Subcutaneous adipose tissue (tissue), 4 donors: ENCODE measurements around the gene C5AR2. TPM values are rescaled to one million over a fixed set of nuclear protein-coding genes. Genes with fewer than 3 reads are reported as not detected.

Source experiments
- total RNA-seq, 4 donors: library from RNA; depleted of rRNA; stranded (reverse); fragments of >200 nt; gene quantifications; one replicate each; pipeline ENCODE4 v1.1.0, GENCODE V29; 2016
- TF ChIP-seq, protein P1 (sequence below): fragments of 450-650 bp; IDR thresholded peaks from one replicate; pipeline ENCODE4 v1.5.1; 2016; ENCODE audit warnings: low read depth, mild to moderate bottlenecking, control low read depth, antibody characterized with exemption, moderate library complexity

Gene C5AR2
- total RNA-seq, 4 donors from 2014 or later, result 1.3 to 27.9 (median 8.4) TPM

DNA sequence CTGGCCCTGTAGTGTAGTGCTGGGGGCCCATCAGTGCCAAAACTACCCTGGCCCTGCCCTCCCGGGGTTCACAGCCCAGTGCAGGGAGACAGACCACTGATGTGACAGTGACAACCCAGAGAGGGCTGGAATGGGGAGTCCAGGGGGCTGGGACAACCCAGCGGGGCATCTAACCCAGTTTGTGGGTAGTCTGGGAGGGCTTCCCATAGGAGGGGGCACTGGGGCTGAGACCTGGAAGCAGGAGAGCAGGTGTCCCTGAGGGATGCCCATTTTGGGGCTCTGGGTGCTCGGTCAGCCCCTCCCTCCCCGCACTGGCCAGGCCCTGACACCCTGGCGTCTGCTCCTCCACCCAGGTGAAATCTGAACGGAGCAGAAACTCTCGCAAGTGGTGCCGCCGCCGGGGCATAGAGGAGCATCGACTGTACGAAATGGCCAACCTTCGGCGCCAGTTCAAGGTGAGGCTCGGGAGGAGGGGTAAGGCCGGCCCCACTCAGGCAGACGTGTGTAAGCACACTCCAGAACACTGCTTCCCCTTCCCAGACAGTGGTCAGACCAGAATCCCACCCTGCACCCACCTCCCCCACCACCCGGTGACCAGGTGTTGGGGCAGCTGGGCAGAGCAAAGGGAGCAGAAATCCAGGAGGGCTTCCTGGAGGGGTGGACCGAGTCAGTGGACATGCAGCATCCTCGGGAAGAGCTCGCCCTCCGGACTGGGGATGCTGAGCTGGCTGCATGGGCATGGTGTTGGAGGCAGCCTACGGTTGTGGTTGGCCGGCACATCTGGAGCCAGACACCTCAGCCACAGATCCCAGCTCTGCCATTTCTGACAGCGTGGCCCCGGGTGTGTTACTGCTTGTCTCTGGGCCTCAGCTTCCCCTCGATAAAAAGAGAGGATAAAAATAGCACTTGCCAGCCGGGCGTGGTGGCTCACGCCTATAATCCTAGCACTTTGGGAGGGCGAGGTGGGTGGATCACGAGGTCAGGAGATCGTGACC, 41.6 kb downstream of the C5AR2 start:
- TF ChIP-seq, protein P1, sequence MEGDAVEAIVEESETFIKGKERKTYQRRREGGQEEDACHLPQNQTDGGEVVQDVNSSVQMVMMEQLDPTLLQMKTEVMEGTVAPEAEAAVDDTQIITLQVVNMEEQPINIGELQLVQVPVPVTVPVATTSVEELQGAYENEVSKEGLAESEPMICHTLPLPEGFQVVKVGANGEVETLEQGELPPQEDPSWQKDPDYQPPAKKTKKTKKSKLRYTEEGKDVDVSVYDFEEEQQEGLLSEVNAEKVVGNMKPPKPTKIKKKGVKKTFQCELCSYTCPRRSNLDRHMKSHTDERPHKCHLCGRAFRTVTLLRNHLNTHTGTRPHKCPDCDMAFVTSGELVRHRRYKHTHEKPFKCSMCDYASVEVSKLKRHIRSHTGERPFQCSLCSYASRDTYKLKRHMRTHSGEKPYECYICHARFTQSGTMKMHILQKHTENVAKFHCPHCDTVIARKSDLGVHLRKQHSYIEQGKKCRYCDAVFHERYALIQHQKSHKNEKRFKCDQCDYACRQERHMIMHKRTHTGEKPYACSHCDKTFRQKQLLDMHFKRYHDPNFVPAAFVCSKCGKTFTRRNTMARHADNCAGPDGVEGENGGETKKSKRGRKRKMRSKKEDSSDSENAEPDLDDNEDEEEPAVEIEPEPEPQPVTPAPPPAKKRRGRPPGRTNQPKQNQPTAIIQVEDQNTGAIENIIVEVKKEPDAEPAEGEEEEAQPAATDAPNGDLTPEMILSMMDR, result no peak

GRCh38 chr19:47374876-47375693, 43.1 kb downstream of the C5AR2 start:
- TF ChIP-seq, protein P1, result no peak

GRCh38 chr19:47375694-47376588, 44.0 kb downstream of the C5AR2 start:
- TF ChIP-seq, protein P1, result no peak

DNA sequence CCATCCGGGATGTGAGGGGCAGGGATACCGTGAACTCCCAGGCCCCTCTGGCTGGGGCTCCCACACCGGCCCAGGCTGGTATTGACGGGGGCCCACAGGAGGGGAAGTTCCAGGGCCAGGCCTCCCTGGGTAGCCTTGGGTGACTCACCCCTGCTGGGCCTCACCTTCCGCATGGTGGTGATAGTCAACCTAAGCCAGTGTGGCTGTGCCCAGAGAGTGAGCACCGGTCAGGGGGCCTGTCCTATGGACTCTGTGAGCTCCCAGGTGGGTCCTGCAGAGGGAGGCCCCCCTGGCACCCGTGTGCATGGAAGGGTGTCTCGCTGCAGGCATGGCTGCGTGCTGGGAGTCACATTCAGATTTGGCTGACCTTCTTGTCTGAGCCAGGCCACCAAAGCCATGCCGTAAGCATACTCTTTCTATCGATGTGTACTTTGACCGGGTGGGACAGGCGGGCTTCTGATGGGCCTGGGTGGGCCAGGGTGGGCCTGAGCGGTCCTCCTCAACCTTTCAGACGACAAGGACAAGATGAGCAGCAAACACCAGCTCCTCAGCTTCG, 44.7 kb downstream of the C5AR2 start:
- TF ChIP-seq, protein P1, result no peak

GRCh38 chr19:47377208-47377701, 45.3 kb downstream of the C5AR2 start:
- TF ChIP-seq, protein P1, result no peak

DNA sequence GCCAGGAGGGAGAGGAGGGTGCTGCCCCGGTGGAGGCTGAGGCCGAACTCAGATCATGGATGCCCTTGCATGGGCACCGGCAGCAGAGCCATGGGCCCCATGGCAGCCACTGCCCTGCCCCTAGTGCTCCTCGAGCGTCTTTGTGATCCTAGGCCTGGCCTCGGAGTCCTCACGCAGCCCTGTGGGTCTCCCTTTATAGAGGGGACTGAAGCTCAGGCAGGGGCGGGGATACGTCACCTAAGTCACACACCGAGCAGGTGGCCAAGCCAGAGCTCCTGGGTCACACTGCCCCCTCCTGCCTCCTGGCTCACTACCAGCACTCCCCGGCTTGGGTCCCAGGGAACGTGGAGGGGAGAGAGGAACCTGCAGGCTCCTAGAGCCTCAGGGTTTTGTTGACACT, 45.8 kb downstream of the C5AR2 start:
- TF ChIP-seq, protein P1, result no peak
